IMR-90 (cell line): ENCODE measurements around the gene PDGFC. TPM values are rescaled to one million over a fixed set of nuclear protein-coding genes. Genes with fewer than 3 reads are reported as not detected.

Experiments
- ATAC-seq: fragments of 200-7000 bp; cut with Tn5 transposase; 2 replicates; pipeline ENCODE4 v1.9.1; 2020; ENCODE audit warnings: low read depth, mild to moderate bottlenecking, moderate library complexity
- BruUV-seq: library from RNA; stranded (reverse); fragments of 400-500 nt; replicated peaks from 2 replicates; lab custom pipeline; 2021; lab: Mats Ljungman, UMichigan
- CTCF ChIA-PET: fragments of 300-600 bp; formaldehyde crosslinking; extraction: SDS; loops from one replicate; lab custom pipeline; 2021; ENCODE audit warnings: antibody characterized with exemption; lab: Yijun Ruan, JAX
- POLR2A ChIA-PET: fragments of 300-600 bp; sonication (Branson Sonifier 250); formaldehyde crosslinking; loops from one replicate; lab custom pipeline; 2022; ENCODE audit warnings: antibody characterized with exemption; ENCODE audit not compliant: unreplicated experiment; lab: Charles Lee
- DNase-seq: peaks from one replicate; pipeline ENCODE4 v3.0.0; 2013
- H2AFZ ChIP-seq: replicated peaks from 2 replicates; pipeline ENCODE3; 2013; ENCODE audit warnings: low read length, mild to moderate bottlenecking; ENCODE audit not compliant: poor library complexity
- H2AK5ac ChIP-seq: 2 replicates; pipeline ENCODE4 v1.6.1; 2013; ENCODE audit warnings: low read depth, low read length, inconsistent platforms
- H2AK9ac ChIP-seq: replicated peaks from 2 replicates; pipeline ENCODE3; 2013; ENCODE audit warnings: mild to moderate bottlenecking, low read depth, low read length, moderate library complexity; ENCODE audit not compliant: poor library complexity
- H2BK120ac ChIP-seq: 2 replicates; pipeline ENCODE4 v1.6.1; 2013; ENCODE audit warnings: low read depth, low read length, inconsistent platforms
- H2BK15ac ChIP-seq: 3 replicates; pipeline ENCODE4 v1.6.1; 2013; ENCODE audit warnings: low read depth, low read length, inconsistent platforms
- H2BK20ac ChIP-seq: 2 replicates; pipeline ENCODE4 v1.6.1; 2013; ENCODE audit warnings: low read depth, mild to moderate bottlenecking, inconsistent platforms, low read length, moderate library complexity
- H2BK5ac ChIP-seq: 2 replicates; pipeline ENCODE4 v1.6.1; 2013; ENCODE audit warnings: mild to moderate bottlenecking, low read depth, low read length, inconsistent platforms; ENCODE audit not compliant: poor library complexity, severe bottlenecking
- H3K14ac ChIP-seq: replicated peaks from 2 replicates; pipeline ENCODE4 v1.6.1; 2013; ENCODE audit warnings: low read depth, low read length, inconsistent platforms
- H3K18ac ChIP-seq: 2 replicates; pipeline ENCODE4 v1.6.1; 2013; ENCODE audit warnings: low read depth, low read length, control low read depth
- H3K23ac ChIP-seq: 2 replicates; pipeline ENCODE4 v1.6.1; 2013; ENCODE audit warnings: low read depth, low read length, inconsistent platforms
- H3K27ac ChIP-seq: 2 replicates; pipeline ENCODE4 v1.5.1; 2013; ENCODE audit warnings: mild to moderate bottlenecking, control low read depth, low read length; ENCODE audit not compliant: insufficient read depth
- H3K27me3 ChIP-seq: 2 replicates; pipeline ENCODE4 v1.6.1; 2013; ENCODE audit warnings: low read length; ENCODE audit not compliant: control insufficient read depth, insufficient read depth
- H3K36me3 ChIP-seq: 2 replicates; pipeline ENCODE4 v1.6.1; 2013; ENCODE audit warnings: low read length, mixed read lengths; ENCODE audit not compliant: control insufficient read depth, insufficient read depth
- H3K4ac ChIP-seq: 2 replicates; pipeline ENCODE4 v1.6.1; 2013; ENCODE audit warnings: low read depth, low read length, inconsistent platforms
- H3K4me1 ChIP-seq: 2 replicates; pipeline ENCODE4 v1.6.1; 2013; ENCODE audit warnings: low read length, mixed read lengths; ENCODE audit not compliant: control insufficient read depth, insufficient read depth
- H3K4me2 ChIP-seq: 2 replicates; pipeline ENCODE4 v1.6.1; 2013; ENCODE audit warnings: low read depth, mild to moderate bottlenecking, control low read depth, low read length, moderate library complexity
- H3K4me3 ChIP-seq: 2 replicates; pipeline ENCODE4 v1.5.1; 2013; ENCODE audit warnings: low read depth, mild to moderate bottlenecking, control low read depth, low read length, moderate library complexity; ENCODE audit not compliant: insufficient read depth
- H3K56ac ChIP-seq: 2 replicates; pipeline ENCODE4 v1.6.1; 2013; ENCODE audit warnings: low read length, inconsistent platforms; ENCODE audit not compliant: insufficient read depth; ENCODE audit errors: extremely low read depth
- H3K79me1 ChIP-seq, 2 experiments: 2 replicates each; pipeline ENCODE4 v1.6.1; 2013; ENCODE audit warnings: low read length in 2 of 2, inconsistent platforms in 1 of 2, low read depth in 1 of 2
- H3K9ac ChIP-seq: 2 replicates; pipeline ENCODE4 v1.6.1; 2013; ENCODE audit warnings: low read depth, low read length, control low read depth
- H3K9me1 ChIP-seq: 2 replicates; pipeline ENCODE4 v1.6.1; 2013; ENCODE audit warnings: low read length, inconsistent platforms; ENCODE audit not compliant: insufficient read depth
- H3K9me3 ChIP-seq: 2 replicates; pipeline ENCODE4 v1.6.1; 2013; ENCODE audit warnings: low read length; ENCODE audit not compliant: control insufficient read depth, insufficient read depth
- H4K20me1 ChIP-seq: 2 replicates; pipeline ENCODE4 v1.6.1; 2013; ENCODE audit warnings: low read length, inconsistent platforms; ENCODE audit not compliant: insufficient read depth
- H4K5ac ChIP-seq: 2 replicates; pipeline ENCODE4 v1.6.1; 2013; ENCODE audit warnings: mild to moderate bottlenecking, low read depth, low read length, control low read depth
- H4K8ac ChIP-seq, 2 experiments: 2 replicates each; pipeline ENCODE4 v1.6.1; 2013; ENCODE audit warnings: low read depth in 2 of 2, low read length in 2 of 2, control low read depth in 1 of 2, inconsistent platforms in 1 of 2
- H4K91ac ChIP-seq: 2 replicates; pipeline ENCODE4 v1.6.1; 2013; ENCODE audit warnings: low read depth, low read length, inconsistent platforms; ENCODE audit not compliant: insufficient read depth
- CHD1 ChIP-seq: IDR thresholded peaks from 2 replicates; pipeline ENCODE4 v1.6.1; 2012; ENCODE audit warnings: low read depth, low read length, improper control_type of control experiment
- ELK1 ChIP-seq: fragments of 150-350 bp; IDR thresholded peaks from 2 replicates; pipeline ENCODE4 v1.6.1; 2016; ENCODE audit warnings: low read depth, mild to moderate bottlenecking, low read length, moderate library complexity, borderline replicate concordance
- MAFK ChIP-seq: IDR thresholded peaks from 2 replicates; pipeline ENCODE4 v1.6.1; 2012; ENCODE audit warnings: low read depth, low read length, improper control_type of control experiment
- MAZ ChIP-seq: IDR thresholded peaks from 2 replicates; pipeline ENCODE4 v1.6.1; 2012; ENCODE audit warnings: low read depth, mild to moderate bottlenecking, low read length, improper control_type of control experiment, moderate library complexity, borderline replicate concordance
- MXI1 ChIP-seq: IDR thresholded peaks from 2 replicates; pipeline ENCODE4 v1.6.1; 2012; ENCODE audit warnings: low read depth, mild to moderate bottlenecking, low read length, moderate library complexity, borderline replicate concordance
- NFE2L2 ChIP-seq: fragments of 150-350 bp; IDR thresholded peaks from 2 replicates; pipeline ENCODE4 v1.6.1; 2016; ENCODE audit warnings: low read depth, mild to moderate bottlenecking, low read length
- RAD21 ChIP-seq: IDR thresholded peaks from 2 replicates; pipeline ENCODE4 v1.6.1; 2012; ENCODE audit warnings: low read length, improper control_type of control experiment
- WGBS, 2 experiments: methylation state at CpG; one replicate each; pipeline versions ENCODE4 v1.1.5 to v1.1.7; 2013; ENCODE audit warnings: missing lambda C conversion rate in 2 of 2; ENCODE audit not compliant: insufficient read length in 1 of 2; ENCODE audit errors: extremely low coverage in 2 of 2; 5-methylcytosine and 5-hydroxymethylcytosine counted together
- dilution Hi-C: fragments of 300-500 bp; cut with HindIII; formaldehyde crosslinking; loops from one replicate; pipeline ENCODE4 v1.14.3; 2018; ENCODE audit warnings: low sequenced_read_pairs; ENCODE audit not compliant: unreplicated experiment
- in situ Hi-C: fragments of 300-500 bp; cut with MboI; formaldehyde crosslinking; loops from 3 replicates; pipeline ENCODE4 v1.14.3; 2019; ENCODE audit warnings: low sequenced_read_pairs, inconsistent platforms, mixed read lengths
- intact Hi-C: fragments of 100-400 bp; cut with micrococcal nuclease; formaldehyde crosslinking; loops from 2 replicates; pipeline ENCODE4 v1.10.0; 2022
- polyA plus RNA-seq, 3 experiments: library from polyadenylated mRNA; depleted of rRNA; stranded (reverse); fragments of >200 nt; gene quantifications; 2 replicates each; pipeline ENCODE4 v1.2.3, GENCODE V29; 2012; ENCODE audit warnings: low replicate concordance in 1 of 3
- total RNA-seq: library from RNA; depleted of rRNA; stranded (reverse); fragments of >200 nt; gene quantifications from 2 replicates; pipeline ENCODE4 v1.2.3, GENCODE V29; 2012
- TF ChIP-seq, protein P1 (sequence below): conservative IDR thresholded peaks from 2 replicates; pipeline ENCODE4 v1.5.1; 2012; ENCODE audit warnings: mild to moderate bottlenecking, low read depth, low read length, improper control_type of control experiment

PDGFC gene
- total and polyA plus RNA-seq, 2 of the 4 experiments (the other 2 are of a cell fraction) = 19.8 to 90.7 TPM

DNA sequence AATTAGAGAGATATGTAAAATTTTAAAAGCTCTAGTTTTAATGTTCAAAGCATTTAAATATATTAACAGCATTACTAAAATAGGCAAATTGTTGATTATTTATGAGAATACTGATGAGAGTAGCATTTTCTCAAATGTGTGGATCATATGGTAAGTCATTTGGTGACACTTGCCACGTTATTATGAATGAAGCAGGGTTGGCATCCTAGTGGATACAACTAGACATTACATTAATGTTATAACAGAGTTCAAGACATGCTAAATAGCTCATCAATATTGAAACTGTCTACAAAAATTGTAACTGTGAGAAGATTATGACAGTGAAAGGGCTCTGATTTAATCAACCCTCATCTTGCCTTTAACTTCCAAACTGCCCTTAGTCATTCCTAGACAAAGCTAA lies 171.1 kb downstream of the PDGFC start:
- Histone ChIP-seq H4K91ac (no peak overlapping the region), H3K4me1 (peaks cover 4% of the 10 kb centered on the region; the same call in 1 of the 2 replicates), H3K79me1 (peaks cover 5 to 23% of the 10 kb centered on the region in 2 experiments; a peak in 2 of 4 replicates), H2BK15ac (no peak overlapping the region), H2BK20ac (no peak overlapping the region), H3K4me3 (no peak overlapping the region), H3K56ac (no peak overlapping the region), H4K20me1 (no peaks in the 10 kb centered on the region), H3K9me1 (no peaks in the 10 kb centered on the region), H3K23ac (no peak overlapping the region), H4K5ac (no peak overlapping the region), H3K9me3 (no peaks in the 10 kb centered on the region), H2BK5ac (no peak overlapping the region), H2AFZ (no peak overlapping the region), H3K18ac (no peak overlapping the region), H3K27me3 (no peaks in the 10 kb centered on the region), H3K27ac (no peak overlapping the region), H3K9ac (no peak overlapping the region), H2BK120ac (no peak overlapping the region), H3K4ac (no peak overlapping the region), H3K14ac (no peak overlapping the region), H3K4me2 (no peak overlapping the region), H2AK9ac (no peak overlapping the region), H4K8ac (no peak overlapping the region), H2AK5ac (no peak overlapping the region), H3K36me3 (peaks cover 2% of the 10 kb centered on the region; the same call in 1 of the 2 replicates)
- intact Hi-C loops (no loop called here), in situ Hi-C loops (no loop called here), dilution Hi-C loops (no loop called here)
- ChIA-PET POLR2A (no interaction called here), CTCF (interaction anchor here (1.4 kb wide), 2 partner anchors 10 to 168 kb away, joined by 5 to 6 read pairs; no protein-coding TSS in a partner anchor)
- ATAC-seq = no peak
- no peak for DNase-seq
- no peak for TF ChIP-seq MAFK
- TF ChIP-seq ELK1 = no peak
- TF ChIP-seq MXI1 = no peak
- no peak for TF ChIP-seq CHD1
- TF ChIP-seq NFE2L2 = no peak
- no peak for TF ChIP-seq MAZ
- TF ChIP-seq, protein P1, sequence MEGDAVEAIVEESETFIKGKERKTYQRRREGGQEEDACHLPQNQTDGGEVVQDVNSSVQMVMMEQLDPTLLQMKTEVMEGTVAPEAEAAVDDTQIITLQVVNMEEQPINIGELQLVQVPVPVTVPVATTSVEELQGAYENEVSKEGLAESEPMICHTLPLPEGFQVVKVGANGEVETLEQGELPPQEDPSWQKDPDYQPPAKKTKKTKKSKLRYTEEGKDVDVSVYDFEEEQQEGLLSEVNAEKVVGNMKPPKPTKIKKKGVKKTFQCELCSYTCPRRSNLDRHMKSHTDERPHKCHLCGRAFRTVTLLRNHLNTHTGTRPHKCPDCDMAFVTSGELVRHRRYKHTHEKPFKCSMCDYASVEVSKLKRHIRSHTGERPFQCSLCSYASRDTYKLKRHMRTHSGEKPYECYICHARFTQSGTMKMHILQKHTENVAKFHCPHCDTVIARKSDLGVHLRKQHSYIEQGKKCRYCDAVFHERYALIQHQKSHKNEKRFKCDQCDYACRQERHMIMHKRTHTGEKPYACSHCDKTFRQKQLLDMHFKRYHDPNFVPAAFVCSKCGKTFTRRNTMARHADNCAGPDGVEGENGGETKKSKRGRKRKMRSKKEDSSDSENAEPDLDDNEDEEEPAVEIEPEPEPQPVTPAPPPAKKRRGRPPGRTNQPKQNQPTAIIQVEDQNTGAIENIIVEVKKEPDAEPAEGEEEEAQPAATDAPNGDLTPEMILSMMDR = no peak
- no peak for TF ChIP-seq RAD21
- WGBS, 2 experiments = no CpG with 5 or more reads among the region's 1 CpG
- no TSS peak for BruUV-seq
